HG02623 (cell line): ENCODE results near the gene KAZN.

ENCODE experiments used
- ATAC-seq: cut with Tn5 transposase; IDR thresholded peaks from one replicate; pipeline ENCODE4 v1.9.1; 2021; ENCODE audit warnings: moderate library complexity; ENCODE audit not compliant: unreplicated experiment

The KAZN gene

GRCh38 chr1:14875524-14876509 lies 277.3 kb downstream of the KAZN start:
- ATAC-seq, result no peak

- ATAC-seq, result no peak
Observed at GRCh38 chr1:14876747-14877146, 278.3 kb downstream of the KAZN start.

- ATAC-seq, result no peak
Observed at GRCh38 chr1:14877224-14877623, 278.7 kb downstream of the KAZN start.

- no peak for ATAC-seq
Observed at GRCh38 chr1:14878124-14878523, 279.6 kb downstream of the KAZN start.

- ATAC-seq, result no peak
Observed at GRCh38 chr1:14878951-14879350, 280.5 kb downstream of the KAZN start.

GRCh38 chr1:14880456-14881316 lies 282.2 kb downstream of the KAZN start:
- ATAC-seq, result no peak

- ATAC-seq, result peak; percentile 57
Observed at GRCh38 chr1:14881775-14882672, 283.5 kb downstream of the KAZN start.

- ATAC-seq, result no peak
Observed at GRCh38 chr1:14884614-14885175, 286.2 kb downstream of the KAZN start.

- ATAC-seq, result no peak
Observed at GRCh38 chr1:14887044-14887566, 288.6 kb downstream of the KAZN start.

- ATAC-seq, result no peak
Observed at GRCh38 chr1:14887764-14888350, 289.4 kb downstream of the KAZN start.

GRCh38 chr1:14888374-14888773 lies 289.9 kb downstream of the KAZN start:
- ATAC-seq, result no peak

GRCh38 chr1:14889825-14890440 lies 291.4 kb downstream of the KAZN start:
- no peak for ATAC-seq

- no peak for ATAC-seq
Observed at GRCh38 chr1:14891991-14892390, 293.5 kb downstream of the KAZN start.

- no peak for ATAC-seq
Observed at GRCh38 chr1:14894811-14895560, 296.5 kb downstream of the KAZN start.

- ATAC-seq, result no peak
Observed at GRCh38 chr1:14895727-14896126, 297.2 kb downstream of the KAZN start.

- no peak for ATAC-seq
Observed at GRCh38 chr1:14896381-14897079, 298.0 kb downstream of the KAZN start.

GRCh38 chr1:14897080-14897449 lies 298.6 kb downstream of the KAZN start:
- no peak for ATAC-seq

GRCh38 chr1:14897547-14897946 lies 299.1 kb downstream of the KAZN start:
- ATAC-seq, result no peak
